Fibroblast of skin of right biceps (primary cell): ENCODE data around the gene LDLRAD1.
"Not testable (repeated sequence)": the region's sequence is repeated elsewhere in the genome, so short reads cannot be mapped to it uniquely, and the experiment has no call there.

ENCODE experiments used
- DNase-seq: peaks from one replicate; pipeline ENCODE4 v3.0.0-alpha.2; 2013

The LDLRAD1 gene

DNA sequence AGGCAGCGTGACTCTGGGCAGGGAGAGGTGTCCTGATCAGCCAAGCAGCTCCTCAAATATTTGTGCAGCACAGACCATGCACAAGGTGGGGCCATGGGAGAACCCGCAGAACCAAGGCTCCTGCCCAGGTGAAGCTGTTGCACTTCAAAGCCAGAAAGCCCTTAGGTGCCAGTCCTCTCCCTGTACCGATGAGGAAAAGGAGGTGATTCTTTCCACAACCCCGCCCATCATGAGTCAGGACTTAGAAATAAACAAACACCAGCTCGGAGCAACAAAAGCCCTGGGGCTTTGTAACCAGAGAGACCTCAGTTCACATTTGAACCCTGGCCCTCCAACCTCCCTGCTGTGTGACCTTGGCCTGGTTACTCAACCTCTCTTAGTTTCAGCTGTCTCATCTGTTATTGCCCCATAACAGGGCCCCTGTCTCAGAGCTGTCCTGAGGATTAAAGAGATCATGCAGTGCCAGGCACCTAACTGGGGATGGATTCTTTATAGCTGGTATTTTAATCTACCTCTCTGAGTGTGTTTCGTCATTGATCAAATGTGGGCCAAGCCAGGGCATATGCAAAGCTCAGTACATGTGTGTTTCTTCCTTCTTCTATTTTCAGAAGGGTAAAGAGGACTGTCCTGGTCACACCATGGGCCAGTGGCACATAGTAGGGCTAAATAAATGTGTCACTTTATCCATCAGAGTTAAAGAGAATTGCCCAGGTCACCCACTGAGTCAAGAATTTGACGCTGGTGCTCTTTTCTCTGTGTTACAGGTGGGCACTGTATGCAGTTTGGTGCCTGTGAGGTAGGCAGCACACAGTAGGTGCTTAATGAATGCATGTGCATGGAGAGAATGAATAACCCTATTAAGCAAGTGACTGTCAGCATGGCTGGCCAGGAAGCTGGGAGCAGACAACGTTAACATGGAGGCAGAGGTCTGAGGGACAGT is 1.4 kb downstream of the LDLRAD1 start:
- no peak for DNase-seq

DNA sequence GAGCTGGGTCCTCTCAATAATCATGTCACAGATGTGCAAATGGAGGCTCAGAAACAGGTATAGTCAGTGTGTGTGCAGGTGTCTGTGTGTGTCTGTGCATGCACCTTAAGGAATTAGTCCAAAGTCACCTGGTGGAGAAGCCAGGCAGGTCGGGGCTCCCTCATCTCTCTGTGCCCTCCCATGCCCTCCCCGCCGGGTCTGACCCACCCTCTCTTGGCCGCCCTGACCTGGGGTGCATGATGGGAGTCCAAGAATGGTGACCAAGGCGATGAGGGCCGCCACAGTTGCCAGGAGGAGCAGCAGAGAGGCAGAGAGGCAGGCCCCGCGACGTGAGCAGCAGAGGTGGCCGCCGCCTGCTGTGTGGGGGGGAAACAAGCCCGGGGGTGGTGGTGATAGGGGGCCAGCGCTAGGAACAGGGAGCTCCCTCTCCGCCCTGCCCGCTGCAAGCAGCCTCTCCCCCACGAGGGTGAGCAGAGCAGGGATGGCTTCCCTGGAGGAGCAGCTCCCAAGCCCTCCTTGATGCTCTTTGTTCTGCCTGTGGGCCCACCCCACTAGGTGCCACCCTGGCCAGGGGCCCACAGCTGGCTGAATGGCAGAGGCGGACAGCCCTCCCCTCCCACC is 3.9 kb downstream of the LDLRAD1 start:
- DNase-seq, result no peak

DNA sequence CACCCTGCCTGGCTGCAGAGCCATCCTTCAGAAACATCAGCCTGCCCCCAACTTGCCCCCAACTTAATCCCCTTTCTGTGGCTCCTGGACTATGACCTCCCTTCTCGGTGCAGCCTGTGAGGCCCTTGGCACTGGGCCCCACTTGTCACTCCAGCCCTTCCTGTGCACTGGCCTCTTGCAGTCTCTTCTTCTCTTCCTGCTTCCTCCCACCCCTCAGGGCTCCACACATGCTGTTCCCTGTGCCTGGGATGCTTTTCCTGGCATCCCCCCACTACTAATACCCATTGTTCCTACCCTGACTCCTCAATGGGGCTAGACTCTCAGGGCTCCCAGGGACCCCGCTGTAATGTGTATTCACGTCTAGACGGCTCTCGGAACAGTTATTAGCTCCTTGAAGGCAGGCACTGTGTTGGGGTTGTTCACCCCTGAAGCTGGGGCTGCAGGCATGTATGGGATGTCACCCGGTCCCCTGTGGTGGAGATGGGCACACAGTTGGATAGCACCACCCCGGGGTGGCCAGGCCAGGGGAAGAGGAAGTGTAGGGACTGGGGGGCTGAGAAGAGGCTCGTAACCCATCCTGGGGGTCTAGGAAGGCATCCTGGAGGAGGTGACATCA is 4.5 kb downstream of the LDLRAD1 start:
- no peak for DNase-seq

DNA sequence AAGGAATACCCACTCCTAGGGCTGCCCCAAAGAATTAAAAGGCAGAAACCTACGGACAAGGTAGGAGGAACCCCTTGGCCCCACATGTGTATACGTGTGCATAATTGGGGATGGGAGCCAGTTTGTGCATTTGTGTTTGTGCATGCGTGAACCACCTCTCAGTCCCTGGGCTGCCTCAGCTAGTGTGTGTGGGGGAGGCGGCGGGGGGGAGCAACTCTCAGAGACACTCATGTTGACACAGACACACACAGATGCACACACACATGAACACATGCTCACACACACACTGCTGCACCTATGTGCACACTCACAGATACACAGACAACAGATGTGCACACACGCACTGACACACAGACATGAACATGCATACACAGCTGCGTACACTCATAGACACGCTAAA is 5.1 kb downstream of the LDLRAD1 start:
- DNase-seq, result no peak

DNA sequence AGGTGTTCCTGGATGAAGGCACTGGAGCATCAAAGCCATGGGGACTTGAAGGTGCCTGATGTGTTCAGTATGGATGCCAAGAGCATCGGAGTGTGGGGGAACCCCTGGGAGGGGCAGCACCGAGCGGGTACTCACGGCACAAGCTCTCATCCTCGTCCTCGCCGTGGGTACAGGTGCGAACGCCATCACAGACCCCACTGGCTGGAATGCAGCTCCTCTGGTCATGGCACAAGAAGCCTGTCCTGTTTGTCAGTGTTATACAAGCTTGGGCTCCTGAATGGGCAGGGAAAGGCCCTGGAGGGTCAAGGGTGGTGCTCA is 6.0 kb downstream of the LDLRAD1 start:
- DNase-seq, result no peak

DNA sequence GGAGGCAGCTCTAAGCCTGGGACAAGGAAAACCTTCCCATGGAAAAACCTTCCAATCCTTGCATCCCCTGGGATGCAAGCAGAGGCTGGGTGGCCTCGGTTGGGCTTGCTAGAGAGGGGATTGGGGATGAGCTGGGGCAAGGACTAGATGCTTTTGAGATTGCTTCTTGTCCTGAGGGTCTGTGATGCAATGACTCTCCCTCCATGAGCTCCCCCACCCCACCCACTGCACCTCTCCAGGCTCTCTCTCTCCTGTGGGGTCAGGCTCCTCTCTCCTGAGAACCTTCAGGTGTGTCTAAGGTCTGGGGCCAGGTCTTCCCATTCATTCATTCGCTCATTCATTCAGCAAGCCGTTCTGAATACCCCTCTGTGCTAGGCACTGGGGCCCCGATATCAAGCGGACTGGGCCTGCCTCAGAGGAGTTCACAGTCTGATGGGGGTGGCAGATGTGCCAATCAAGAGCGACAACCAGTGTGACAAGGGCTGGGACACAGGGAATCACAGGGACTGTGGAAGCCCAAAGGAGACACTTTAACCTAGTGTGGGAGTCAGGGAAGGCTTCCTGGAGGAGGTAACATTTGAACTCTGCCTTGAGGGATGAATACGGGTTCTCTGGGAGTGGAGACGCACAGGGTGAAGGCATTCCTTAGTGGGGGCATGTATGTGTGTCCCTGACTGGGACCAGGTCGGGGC is 6.5 kb downstream of the LDLRAD1 start:
- DNase-seq, result no peak

DNA sequence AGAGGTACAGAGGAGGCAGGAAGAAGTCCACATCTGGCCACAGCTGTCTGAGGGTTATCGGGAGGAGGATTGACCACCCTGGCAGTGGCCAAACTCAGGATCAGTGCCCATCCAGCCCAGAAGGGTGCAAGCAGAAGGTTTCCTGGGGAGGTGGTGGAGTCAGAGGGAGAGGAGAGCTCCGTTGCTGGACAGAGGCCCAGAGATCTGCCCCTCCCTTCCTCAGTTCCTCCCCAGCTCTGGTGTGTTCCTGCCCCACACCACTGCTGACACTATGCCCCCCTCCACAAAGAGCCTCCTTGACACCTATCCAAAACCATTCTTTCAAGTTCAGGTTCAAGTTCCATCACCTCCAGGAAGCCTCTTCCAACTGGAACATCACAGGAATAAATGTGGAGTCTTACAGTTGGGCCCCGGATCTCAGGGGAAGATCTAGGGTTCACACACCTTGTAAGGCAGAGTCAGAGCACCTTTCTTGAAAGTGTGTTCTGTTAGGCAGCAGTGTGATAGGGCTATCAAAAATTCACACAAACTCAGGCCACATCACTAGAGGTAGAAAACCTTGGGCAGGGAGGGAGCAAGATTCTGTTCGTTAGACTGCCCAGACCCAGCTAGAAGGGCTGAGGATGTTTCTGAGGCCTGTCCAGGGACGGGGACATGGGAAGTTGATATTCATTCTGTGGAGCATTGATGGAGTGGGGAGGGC is 7.4 kb downstream of the LDLRAD1 start:
- DNase-seq, result no peak

DNA sequence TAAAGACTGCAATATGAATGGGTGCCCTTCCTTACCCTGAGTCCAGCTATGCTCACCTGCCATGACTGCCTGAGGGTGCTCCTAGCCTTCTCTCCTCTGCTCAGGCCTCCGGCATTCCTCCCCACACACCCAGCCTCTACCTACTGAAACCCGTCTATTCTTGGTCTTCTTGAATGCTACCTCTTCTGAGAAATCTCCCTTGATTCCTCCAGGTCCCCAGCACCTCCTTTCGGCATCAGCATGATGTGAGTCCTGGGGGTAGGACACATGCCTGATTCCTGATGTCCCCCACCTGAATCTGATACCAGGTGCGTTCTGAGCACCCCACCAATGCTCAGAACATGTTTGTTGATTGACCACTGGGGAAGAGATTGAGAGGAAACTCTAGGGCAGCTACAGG is 8.6 kb downstream of the LDLRAD1 start:
- no peak for DNase-seq

DNA sequence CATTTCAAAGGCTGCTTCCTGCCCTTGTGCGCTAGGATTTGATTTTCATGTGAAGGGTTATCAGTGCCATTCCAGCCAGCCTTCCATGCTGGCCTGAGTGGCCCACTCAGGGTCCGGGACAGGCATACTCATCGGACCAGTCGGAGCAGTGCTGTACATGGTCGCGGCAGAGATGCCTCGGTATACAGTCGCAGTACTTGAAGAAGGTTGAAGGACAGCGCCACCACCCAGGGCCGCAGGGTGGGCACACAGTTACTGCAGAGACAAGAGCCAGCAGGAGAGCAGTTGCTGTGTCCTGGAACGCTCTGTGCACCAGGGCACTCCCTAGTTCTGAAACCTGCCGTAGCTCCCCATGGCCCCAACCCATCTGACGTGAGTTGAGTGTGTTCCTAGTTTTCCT is 9.1 kb downstream of the LDLRAD1 start:
- DNase-seq, result no peak

DNA sequence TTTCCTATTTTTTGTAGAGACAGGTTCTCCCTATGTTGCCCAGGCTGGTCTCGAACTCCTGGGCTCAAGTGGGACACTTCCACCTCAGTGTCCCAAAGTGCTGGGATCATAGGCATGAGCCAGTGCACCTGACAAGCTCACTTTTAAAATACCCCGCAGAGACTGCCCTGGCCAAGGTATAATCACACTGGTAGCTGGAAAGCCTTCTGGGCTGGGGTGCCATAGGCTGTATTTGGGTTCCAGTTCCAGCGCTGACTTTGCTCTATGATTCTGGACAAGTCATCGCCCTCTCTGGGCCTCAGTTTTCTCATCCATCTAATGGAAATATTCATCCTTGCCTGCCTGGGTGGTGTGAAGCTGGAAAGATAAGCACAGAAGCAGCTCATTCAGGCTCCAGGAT is 10.4 kb downstream of the LDLRAD1 start:
- no peak for DNase-seq

DNA sequence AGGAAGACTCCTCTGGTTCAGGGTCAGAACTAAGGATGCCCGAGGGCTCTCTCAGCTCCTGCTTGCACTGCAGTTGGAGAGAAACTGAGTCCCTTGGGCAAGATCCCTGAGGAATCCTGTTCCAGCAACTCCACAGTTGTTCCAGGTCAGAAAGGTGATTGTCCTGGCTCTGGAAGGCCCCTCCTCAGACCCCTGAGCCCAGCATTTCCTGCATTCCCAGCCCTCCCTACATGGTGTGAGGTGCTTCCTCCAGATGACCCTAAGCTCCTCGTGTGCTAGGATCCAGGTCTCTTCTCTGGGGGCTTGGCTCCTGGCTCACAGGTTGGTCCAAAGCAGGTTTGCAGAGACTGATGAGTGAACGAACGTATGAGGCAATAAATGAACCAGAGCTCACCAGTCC is 11.5 kb downstream of the LDLRAD1 start:
- DNase-seq, result no peak

DNA sequence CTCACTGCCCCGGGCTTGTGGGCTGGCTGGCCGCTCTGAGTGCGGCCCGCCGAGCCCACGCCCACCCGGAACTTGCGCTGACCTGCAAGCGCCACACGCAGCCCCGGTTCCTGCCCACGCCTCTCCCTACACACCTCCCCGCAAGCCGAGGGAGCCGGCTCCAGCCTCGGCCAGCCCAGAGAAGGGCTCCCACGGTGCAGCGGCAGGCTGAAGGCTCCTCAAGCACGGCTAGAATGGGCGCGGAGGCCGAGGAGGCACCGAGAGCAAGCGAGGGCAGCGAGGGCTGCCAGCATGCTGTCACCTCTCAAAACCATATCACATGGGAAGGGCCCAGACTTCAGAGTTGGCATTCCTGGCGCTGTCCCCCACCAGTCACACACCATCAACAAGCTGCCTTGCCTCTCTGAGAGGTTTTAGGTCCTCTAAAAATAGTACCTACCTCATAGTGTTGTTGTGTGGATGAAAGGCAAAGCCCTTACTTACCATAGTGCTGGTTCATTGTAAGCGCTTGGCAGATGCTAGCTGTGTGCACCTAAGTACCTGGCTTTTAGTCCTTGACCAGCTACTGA is 13.4 kb downstream of the LDLRAD1 start:
- DNase-seq, result no peak

DNA sequence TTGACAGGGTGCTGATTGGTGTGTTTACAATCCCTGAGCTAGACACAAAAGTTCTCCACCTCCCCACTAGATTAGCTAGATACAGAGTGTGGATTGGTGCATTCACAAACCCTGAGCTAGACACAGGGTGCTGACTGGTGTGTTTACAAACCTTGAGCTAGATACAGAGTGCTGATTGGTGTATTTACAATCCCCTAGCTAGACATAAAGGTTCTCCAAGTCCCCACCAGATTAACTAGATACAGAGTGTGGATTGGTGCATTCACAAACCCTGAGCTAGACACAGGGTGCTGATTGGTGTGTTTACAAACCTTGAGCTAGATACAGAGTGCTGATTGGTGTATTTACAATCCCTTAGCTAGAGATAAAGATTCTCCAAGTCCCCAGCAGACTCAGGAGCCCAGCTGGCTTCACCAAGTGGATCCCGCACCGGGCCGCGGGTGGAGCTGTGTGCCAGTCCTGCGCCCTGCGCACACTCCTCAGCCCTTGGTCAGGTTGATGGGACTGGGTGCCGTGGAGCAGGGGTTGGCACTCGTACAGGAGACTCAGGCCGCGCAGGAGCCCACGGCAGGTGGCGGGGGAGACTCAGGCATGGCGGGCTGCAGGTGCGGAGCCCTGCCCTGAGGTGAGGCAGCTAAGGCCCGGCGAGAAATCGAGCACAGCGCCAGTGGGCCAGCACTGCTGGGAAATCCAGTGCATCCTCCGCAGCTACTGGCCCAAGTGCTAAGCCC is 14.1 kb downstream of the LDLRAD1 start:
- DNase-seq, result not testable (repeated sequence)

DNA sequence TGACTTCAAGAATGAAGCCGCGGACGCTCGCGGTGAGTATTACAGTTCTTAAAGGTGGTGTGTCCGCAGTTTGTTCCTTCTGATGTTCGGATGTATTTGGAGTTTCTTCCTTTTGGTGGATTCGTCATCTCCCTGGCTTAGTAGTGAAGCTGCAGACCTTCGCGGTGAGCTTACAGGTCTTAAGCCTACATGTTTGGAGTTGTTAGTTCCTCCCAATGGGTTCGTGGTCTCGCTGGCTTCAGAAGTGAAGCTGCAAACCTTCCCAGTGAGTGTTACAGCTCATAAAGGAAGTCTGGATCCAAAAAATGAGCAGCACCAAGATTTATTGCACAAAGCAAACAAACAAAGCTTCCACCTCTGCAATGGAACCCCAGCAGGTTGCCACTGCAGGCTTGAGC is 14.7 kb downstream of the LDLRAD1 start:
- DNase-seq, result no peak

DNA sequence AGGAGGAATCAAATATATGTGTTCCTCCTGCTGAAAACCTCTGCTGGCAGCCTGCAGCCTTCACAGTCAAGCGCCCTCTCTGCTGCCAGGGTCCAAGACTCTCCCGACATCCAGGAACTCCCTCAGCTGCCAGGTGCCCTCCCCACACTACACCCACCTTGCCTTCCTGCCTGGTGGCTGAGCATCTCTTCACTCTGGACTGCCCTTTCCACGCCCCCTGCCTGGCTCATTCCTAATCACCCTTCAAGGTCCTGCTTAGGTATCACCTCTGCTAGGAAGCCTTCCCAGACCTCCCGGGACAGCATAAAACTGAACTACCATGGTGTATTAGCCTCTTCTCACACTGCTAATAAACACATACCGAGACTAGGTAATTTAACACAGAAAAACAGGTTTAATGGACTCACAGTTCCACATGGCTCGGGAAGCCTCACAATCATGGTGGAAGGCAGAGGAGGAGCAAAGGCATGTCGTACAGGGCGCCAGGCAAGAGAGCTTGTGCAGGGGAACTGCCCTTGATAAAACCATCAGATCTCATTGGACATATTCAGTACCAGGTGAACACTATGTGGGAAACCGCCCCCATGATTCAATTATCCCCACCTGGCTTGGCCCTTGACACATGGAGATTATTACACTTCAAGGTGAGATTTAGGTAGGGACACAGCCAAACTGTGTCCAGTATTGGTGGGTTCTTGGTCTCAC is 15.3 kb downstream of the LDLRAD1 start:
- no peak for DNase-seq

DNA sequence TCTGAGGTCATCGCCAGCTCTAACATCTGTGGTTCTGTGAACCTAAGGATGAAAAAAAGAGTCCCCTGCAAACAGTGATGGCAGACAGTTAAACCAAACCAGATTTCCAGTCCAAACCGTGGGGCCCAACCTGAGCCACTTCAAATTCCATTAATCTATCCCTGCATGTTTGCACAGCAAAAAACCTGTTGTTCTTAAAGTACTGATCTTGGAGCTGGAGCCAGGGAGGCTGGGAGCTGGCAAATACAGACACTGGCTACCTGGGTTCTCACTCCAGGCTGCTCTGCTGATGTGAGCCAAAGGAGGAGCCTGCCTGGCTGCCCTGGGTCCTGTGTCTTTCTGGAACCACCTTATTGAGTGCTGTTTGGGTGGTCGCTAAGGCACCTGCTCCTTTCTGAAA is 16.4 kb downstream of the LDLRAD1 start:
- no peak for DNase-seq

DNA sequence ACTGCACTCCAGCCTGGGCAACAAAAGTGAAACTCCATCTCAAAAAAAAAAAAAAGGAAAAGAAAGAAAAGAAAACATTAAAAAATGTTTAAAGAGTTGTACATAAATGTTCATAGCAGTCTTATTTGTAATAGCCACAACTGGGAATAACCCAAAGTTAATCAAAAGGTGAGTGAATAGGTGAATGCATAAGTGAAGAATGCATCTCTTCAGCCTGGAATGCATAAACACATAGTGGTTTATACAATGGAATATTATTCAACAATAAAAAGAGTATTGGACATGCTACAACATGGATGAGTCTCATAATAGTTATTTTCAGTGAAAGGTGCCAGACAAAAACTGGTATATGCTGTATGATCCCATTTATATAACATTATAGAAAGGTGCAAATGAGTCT is 18.1 kb downstream of the LDLRAD1 start:
- DNase-seq, result no peak

DNA sequence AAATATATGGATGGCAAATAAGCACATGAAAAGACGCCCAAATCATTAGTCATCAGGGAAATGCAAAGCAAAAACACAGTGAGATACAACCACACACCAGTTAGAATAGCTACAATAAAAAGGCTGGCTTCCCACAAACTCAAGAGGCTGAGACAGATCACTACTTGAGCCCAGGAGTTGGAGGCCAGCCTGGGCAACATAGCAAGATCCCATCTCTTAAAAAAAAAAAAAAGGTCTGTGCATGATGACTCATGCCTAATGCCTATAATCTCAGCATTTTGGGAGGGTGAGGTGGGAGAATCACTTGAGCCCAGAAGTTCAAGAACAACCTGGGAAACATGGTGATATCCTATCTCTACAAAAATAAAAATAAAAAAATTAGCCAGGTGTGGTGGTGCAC is 19.8 kb downstream of the LDLRAD1 start:
- no peak for DNase-seq

DNA sequence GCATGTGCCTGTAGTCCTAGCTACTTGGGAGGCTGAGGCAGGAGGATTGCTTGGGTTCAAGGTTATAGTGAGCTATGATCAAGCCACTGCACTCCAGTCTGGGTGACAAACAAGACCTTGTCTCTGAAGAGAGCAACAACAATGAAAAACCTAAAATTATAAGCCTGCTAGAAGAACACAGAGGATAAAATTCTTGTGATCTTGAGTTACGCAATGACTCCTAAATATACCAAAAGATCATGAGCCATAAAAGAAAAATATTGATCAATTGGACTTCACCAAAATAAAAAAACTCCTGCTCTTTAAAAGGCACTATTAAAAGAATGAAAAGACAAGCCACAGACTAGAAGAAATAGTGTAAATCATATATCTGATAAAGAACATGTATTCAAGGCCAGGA is 22.3 kb downstream of the LDLRAD1 start:
- no peak for DNase-seq

DNA sequence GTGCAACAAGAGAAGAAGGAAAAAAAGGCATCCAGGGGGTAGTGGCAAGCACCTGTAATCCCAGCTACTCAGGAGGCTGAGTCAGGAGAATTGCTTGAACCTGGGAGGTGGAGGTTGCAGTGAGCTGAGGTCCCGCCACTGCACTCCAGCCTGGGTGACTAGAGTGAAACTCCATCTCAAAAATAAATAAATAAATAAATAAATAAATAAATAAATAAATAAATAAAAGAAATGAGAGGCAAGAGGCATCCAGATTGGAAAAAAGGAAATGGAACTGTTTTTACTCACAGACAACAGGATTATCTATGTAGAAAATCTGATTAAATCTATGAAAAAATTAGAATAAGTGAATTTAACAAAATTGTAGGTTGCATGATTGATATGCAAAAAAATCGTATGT is 23.5 kb downstream of the LDLRAD1 start:
- DNase-seq, result not testable (repeated sequence)
